CD4-positive, alpha-beta T cell treated with Interleukin-2 at 100 ng/mL for 4 hours (primary cell): ENCODE data around the gene KRT24.
A peak's percentile ranks its signal among the peaks of the same experiment; 100 is the strongest.
"Not testable (repeated sequence)": the region's sequence is repeated elsewhere in the genome, so short reads cannot be mapped to it uniquely, and the experiment has no call there.

ENCODE experiments used
- DNase-seq: peaks from one replicate; pipeline ENCODE4 v3.0.0-alpha.2; 2020; ENCODE audit warnings: low spot score

The KRT24 gene

DNA sequence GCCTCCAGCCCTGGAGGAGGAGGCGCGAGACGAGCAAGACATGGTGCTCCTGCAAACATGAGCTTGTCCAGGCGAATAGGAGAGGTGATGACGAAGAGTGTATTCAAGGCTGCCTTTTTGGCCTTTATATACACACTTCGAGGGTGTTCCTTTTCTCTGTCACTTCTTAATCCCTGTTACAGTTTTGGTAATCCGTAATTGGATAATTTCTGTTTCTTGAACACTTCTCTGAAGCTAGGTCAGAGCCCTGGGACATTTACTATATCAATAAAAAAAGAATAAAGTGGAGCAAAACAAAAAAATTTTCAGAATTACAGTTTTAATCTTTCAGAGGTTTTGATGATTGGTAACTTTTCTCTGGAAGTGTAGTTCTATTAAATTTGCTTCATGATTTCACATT, at the start of gene KRT24:
TSS of gene KRT24 (minus strand) at position 101 of the 400 bp plus-strand sequence. CDS start at position 42, 59 bp downstream.
- no peak for DNase-seq

- no peak for DNase-seq
Observed at GRCh38 chr17:40751065-40751464, 47.5 kb upstream of the KRT24 start.

DNA sequence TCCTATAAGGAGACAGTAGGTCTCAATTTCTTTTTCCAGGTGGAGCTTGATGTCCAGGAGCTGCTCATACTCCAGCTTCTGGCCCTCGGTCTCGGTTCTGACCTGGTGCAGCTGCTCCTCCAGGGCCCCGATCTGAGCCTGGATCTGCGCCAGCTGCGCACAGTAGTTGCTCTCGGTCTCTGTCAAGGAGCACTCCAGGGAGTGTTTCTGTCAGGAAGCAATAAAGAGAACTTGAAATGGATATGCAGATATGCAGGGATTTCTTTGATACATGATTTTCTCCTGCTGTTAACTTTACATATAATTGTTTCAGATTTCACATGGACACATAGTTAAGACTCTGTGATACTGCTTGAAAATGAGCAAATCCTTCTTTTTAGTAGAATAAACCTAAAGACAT, 46.8 kb upstream of the KRT24 start:
- no peak for DNase-seq

- not testable (repeated sequence) for DNase-seq
Observed at GRCh38 chr17:40748666-40749065, 45.1 kb upstream of the KRT24 start.

GRCh38 chr17:40738553-40738952, 35.0 kb upstream of the KRT24 start:
- DNase-seq = no peak

- no peak for DNase-seq
Observed at GRCh38 chr17:40735016-40735415, 31.5 kb upstream of the KRT24 start.

GRCh38 chr17:40734018-40734417, 30.5 kb upstream of the KRT24 start:
- DNase-seq = no peak

- no peak for DNase-seq
Observed at GRCh38 chr17:40730970-40731369, 27.4 kb upstream of the KRT24 start.

DNA sequence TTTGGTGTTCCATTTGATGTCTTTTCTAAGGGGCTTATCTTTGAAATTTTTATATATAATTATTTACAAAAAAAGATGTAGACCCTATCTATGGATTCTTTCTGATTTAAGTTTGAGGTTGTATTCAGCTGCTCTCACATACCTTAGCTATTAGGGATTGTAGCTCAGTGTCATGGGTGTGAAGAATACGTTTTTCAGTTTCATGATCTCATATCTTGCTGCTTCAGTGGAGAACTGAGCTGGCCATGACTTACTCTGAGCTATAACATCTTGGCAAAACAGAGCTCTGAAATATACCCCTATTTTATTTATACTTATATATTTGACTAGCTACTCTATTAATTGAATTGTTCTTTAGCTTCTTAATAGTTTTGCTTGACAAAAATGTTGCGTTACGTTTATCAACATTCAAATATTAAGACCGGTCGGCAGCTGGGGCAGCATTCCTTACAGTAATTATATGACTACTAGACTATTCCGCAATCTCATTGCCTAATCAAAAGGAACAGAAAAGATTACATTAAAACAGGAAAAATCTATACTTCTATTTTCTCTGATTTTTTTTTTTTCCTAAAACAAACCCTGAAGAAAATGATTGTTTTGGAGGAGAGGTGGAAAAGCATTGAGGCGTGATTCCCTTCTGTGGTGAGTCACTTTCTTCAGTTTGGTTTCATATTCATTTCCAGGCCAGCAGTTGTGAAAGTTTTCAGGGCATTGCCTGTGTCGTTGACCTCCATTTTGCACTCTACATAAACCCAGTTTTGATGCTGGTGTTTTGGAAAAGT, 24.1 kb upstream of the KRT24 start:
- no peak for DNase-seq

- DNase-seq = peak; percentile 4
Observed at GRCh38 chr17:40726919-40727318, 23.4 kb upstream of the KRT24 start.

DNA sequence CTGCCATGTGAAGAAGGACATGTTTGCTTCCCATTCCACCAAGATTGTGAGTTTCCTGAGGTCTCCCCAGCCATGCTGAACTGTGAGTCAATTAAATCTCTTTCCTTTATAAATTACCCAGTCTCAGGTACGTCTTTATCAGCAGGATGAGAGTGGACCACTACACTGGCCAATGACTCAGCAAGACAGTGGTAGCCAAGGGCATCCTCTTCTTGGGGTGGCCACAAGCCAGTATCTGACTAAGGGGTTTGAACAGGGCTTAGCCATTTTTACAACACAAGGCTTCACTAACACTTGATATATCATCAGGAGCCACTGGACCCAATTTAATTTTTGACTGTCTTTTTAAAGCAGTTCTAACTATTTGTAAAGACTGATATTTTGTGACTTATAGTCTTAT, 21.1 kb upstream of the KRT24 start:
- DNase-seq = no peak

DNA sequence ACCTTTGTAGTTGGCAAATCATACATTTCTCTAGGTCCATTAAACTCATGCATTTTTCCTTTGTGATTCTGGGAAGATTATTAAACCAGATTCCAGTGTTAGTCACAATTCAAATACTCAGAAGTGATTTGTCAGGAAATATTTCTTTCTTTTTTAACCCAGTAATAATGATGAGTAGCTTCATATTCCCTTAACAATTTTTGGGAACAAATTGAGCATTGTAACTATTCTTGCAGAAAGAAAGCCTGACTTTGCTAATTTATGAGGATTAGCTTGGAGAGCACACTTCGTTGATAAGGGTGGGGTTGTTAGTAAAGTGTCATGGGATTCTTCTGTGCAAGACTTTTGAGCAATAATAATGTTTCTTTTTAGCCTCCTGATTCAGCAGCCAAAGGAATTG, 18.7 kb upstream of the KRT24 start:
- DNase-seq = no peak

- DNase-seq = no peak
Observed at GRCh38 chr17:40720899-40721298, 17.3 kb upstream of the KRT24 start.

DNA sequence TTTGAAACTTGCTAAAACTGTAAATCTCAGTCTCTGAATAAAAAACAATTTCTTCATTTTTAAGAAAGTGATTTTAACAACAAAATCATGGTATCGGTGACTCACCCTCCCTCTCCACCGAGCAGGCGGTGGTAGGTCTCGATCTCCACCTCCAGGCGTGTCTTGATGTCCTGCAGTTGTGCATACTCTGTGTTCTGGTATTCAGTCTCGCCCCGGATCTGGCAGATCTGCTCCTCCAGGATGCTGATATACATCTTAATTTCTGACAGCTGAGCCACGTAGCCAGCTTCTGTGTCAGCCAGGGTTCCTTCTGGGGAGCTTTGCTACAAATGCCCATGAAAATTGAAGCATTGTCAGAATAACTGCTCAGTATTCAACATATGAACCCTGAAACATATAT, 15.4 kb upstream of the KRT24 start:
- DNase-seq = no peak

DNA sequence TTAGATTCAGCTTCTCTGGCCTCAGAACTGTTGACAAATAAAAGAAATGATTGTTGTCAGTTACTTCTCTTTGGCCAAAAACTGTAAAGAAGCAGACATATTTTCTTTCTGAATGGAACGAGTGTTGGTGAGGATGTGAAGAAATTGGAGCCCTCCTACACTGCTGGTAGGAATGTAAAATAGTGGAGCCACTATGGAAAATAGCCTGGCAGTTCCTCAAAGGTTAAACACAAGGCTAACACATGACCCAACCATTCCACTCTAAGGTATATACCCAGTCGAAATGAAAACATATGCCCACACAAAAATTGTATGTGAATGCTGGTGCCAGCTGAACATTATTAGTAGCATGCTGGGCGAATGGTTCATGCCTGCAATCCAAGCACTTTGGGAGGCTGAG, 14.2 kb upstream of the KRT24 start:
- no peak for DNase-seq

- no peak for DNase-seq
Observed at GRCh38 chr17:40714473-40714872, 10.9 kb upstream of the KRT24 start.

- no peak for DNase-seq
Observed at GRCh38 chr17:40707745-40708144, 4.2 kb upstream of the KRT24 start.

GRCh38 chr17:40705584-40705983, 2.0 kb upstream of the KRT24 start:
- no peak for DNase-seq

DNA sequence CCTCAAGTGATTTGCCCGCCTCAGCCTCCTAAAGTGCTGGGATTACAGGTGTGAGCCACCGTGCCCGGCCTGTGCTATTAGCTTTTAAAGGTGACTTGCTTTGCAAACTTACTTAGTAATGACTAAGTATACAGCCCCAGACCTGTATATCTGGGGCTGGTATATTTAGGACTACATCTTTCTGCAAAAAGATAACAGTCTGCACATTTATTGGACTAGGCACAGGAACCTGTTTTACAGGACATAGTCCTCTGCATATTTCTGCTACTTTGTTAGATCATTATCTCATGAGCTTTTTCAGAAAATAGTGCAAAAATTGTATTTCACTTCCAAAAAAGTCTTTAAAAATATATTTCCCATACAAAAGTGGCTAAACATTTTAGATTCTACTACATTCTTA, 1.3 kb downstream of the KRT24 start:
- no peak for DNase-seq

DNA sequence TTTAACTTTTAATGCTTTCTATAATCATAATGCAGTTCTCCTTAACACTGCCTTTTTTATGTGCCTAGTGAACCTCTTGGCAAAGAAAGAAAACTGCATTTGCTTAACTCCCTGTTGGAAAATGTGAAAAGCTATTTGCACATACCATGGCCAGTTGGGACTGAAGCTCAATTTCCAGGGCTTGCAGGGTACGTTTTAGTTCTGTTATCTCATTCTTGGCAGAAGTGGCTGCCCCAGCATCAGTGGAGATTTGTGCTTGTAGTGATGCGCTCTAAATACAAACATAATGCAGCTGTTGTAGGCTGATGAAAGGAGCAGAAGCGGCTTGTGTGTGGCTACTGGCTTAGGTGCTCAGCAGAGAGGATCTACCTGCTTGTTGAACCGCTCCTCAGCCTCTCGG, 3.7 kb downstream of the KRT24 start:
- no peak for DNase-seq

DNA sequence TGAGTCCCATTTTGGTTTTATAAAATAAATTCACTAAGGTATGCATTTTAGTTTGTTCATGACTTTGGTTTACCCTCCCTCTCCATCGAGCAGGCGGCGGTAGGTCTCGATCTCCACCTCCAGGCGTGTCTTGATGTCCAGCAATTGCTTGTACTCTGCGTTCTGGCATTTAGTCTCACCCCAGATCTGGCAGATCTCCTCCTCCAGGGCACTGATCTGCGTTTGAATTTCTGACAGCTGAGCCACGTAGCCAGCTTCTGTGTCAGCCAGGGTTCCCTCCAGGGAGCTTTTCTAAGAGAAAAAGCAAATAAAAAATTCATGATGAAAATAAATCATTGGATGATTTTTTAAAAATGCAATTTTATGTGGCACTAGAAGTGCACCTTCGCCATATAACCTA, 4.2 kb downstream of the KRT24 start:
- no peak for DNase-seq

DNA sequence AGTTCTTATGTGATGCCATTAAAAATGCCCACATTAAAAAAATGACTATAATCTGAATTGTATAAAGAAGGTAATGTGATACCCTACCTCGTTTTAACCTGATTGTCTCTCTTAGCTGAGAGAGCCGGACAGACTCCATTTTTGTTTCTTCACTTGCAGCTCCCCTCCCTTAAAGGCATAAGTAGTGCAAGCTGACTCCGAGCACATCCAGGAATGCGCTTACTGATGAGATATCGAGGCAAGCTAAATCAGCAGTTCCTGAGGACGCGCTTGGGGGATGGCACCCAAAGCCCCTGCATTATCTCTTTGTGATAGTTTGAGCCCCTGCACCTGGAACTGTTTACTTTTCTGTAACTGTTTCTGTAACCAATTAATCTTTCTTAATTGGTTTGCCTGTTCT, 6.3 kb downstream of the KRT24 start:
- DNase-seq = no peak

- no peak for DNase-seq
Observed at GRCh38 chr17:40696651-40697072, 6.9 kb downstream of the KRT24 start.

GRCh38 chr17:40695874-40696472, 7.6 kb downstream of the KRT24 start:
- no peak for DNase-seq
